HG02943 (cell line): ENCODE measurements around the gene RNU2-63P.
A peak's percentile ranks its signal among the peaks of the same experiment; 100 is the strongest.
"Not testable (repeated sequence)": the region's sequence is repeated elsewhere in the genome, so short reads cannot be mapped to it uniquely, and the experiment has no call there.

Experiments used
- ATAC-seq: cut with Tn5 transposase; IDR thresholded peaks from one replicate; pipeline ENCODE4 v1.9.1; 2021; ENCODE audit warnings: mild to moderate bottlenecking, low read depth, moderate library complexity; ENCODE audit not compliant: unreplicated experiment

The RNU2-63P gene

GRCh38 chr2:88032070-88032702 is 15.8 kb upstream of the RNU2-63P start:
- ATAC-seq, result no peak

- no peak for ATAC-seq
Observed at GRCh38 chr2:88028931-88029330, 12.6 kb upstream of the RNU2-63P start.

- no peak for ATAC-seq
Observed at GRCh38 chr2:88027697-88028389, 11.5 kb upstream of the RNU2-63P start.

GRCh38 chr2:88024509-88024908 is 8.2 kb upstream of the RNU2-63P start:
- no peak for ATAC-seq

- ATAC-seq, result no peak
Observed at GRCh38 chr2:88022669-88022921, 6.2 kb upstream of the RNU2-63P start.

GRCh38 chr2:88019985-88020384 is 3.6 kb upstream of the RNU2-63P start:
- no peak for ATAC-seq

- ATAC-seq, result no peak
Observed at GRCh38 chr2:88018909-88019308, 2.6 kb upstream of the RNU2-63P start.

- not testable (repeated sequence) for ATAC-seq
Observed at GRCh38 chr2:88018077-88018805, 1.9 kb upstream of the RNU2-63P start.

- not testable (repeated sequence) for ATAC-seq
Observed at GRCh38 chr2:88017780-88018038, 1.4 kb upstream of the RNU2-63P start.

- peak; percentile 59 for ATAC-seq
Observed at GRCh38 chr2:88016960-88017779, 823 bp upstream of the RNU2-63P start.

GRCh38 chr2:88011011-88011410 is 5.3 kb downstream of the RNU2-63P start:
- ATAC-seq, result no peak

- ATAC-seq, result no peak
Observed at GRCh38 chr2:88010136-88010535, 6.2 kb downstream of the RNU2-63P start.

GRCh38 chr2:88006912-88007439 is 9.4 kb downstream of the RNU2-63P start:
- ATAC-seq, result no peak

- no peak for ATAC-seq
Observed at GRCh38 chr2:88005776-88006175, 10.6 kb downstream of the RNU2-63P start.

GRCh38 chr2:88003074-88003755 is 13.1 kb downstream of the RNU2-63P start:
- ATAC-seq, result no peak

GRCh38 chr2:88002359-88002707 is 14.0 kb downstream of the RNU2-63P start:
- no peak for ATAC-seq

- ATAC-seq, result not testable (repeated sequence)
Observed at GRCh38 chr2:88000474-88000873, 15.9 kb downstream of the RNU2-63P start.

- no peak for ATAC-seq
Observed at GRCh38 chr2:87996570-87996969, 19.8 kb downstream of the RNU2-63P start.

- no peak for ATAC-seq
Observed at GRCh38 chr2:87995756-87996155, 20.6 kb downstream of the RNU2-63P start.

- not testable (repeated sequence) for ATAC-seq
Observed at GRCh38 chr2:87994304-87994850, 22.0 kb downstream of the RNU2-63P start.
